ENCODE measurements around the gene AAGAB.

AAGAB gene

DNA sequence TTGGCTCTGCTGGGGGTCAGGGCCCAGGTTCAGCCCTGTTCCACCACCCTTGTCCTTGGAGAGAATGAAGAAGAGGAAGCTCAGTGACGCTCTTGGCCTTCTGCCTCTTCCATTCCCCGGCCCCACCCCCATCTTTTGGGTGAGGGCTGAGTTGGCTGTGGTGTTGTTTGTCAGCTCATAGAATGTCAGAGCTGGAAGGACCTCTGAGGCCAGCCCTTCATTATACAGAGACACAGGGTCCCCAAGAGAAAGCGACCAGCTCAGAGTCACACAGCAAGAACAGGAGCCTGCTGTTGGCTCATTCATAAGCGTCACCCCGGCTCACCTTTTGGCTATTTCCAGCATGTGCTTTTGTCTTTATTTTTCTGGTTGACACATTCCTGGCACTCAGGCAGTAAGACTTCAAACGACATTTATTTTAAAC is 68.2 kb downstream of the AAGAB start:
- DNase-seq = no peak

DNA sequence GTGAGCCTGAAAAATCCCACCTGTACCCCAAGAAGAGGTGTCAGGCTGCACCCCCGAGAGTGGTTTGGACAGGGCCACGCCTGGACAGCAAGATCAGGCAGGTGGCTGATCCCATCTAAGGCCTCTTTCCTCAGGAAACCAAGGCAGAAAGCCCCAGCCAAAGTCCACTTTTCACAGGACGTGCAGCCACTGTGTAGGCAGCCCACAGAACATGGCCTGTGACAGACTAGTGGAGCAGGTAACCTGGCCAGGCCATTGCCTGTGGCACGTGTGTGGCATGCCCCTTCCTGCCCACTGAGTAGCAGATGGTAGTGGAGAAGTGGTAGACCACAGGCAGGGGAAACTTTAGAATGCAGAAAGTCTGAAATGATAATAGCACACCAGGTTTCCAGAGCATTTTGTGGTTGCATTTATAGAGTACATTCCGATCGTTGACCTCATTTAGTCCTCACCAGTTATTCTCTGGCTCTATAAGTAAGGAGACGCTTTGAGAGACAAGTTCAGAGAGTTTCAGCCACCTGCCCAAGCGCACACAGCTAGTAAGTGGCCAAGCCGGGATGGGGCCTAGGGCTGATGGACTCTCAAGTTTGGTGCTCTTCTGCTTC is 68.7 kb downstream of the AAGAB start:
- no peak for DNase-seq

DNA sequence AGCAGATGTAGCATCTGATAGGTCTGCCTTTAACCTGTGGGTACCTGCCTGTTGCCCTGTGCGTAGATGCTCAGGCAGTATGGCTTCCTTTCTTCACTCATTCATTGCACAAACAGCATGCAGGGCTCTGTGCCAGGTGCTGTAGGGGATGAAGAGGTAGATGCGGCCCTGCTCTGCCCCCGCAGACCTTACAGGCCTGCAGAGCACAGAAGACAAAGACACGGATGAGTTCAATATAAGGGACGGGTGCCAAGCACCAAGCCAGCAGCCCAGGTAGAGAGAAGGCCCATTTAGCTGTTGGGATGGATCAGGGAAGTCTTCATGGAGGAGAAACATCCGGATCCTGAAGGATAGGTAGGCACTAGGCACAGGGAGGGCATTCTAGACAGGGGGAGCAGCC is 69.4 kb downstream of the AAGAB start:
- DNase-seq = no peak

GRCh38 chr15:67184208-67184925 is 70.1 kb downstream of the AAGAB start:
- no peak for DNase-seq

GRCh38 chr15:67183443-67184169 is 70.9 kb downstream of the AAGAB start:
- DNase-seq = no peak

GRCh38 chr15:67181221-67181639 is 73.2 kb downstream of the AAGAB start:
- DNase-seq = no peak

DNA sequence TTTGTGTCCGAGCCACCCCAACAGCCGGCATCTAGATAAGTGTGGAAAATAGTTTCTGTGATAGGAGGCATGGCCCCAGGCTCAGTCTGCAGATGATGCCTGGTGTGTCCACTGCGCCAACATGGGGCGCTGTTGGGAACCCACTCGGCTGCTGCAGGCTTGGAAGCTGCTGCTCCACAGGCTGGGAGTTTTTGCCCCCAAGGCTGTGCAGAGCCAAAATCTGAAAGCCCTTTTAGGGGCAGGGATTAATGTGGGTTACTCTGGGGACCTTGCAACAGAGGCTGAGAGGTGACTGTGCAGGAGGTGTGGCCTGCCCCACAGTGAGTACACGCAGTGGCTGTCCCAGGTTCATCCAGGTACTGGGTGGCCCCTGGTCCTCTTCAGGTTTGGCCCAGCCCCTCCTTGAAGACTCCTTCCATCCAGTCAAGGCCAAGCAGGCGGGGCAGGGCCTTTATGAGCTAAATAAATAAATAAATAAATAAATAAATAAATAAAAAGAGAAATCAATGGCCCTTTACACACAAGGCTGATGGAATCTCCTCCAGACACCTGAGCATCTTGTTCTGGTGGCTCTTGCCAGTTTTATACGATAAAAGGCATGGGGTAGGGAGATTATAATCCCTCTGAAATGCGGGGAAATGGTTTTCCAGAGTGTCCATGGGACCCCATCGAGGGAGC is 73.8 kb downstream of the AAGAB start:
- no peak for DNase-seq

DNA sequence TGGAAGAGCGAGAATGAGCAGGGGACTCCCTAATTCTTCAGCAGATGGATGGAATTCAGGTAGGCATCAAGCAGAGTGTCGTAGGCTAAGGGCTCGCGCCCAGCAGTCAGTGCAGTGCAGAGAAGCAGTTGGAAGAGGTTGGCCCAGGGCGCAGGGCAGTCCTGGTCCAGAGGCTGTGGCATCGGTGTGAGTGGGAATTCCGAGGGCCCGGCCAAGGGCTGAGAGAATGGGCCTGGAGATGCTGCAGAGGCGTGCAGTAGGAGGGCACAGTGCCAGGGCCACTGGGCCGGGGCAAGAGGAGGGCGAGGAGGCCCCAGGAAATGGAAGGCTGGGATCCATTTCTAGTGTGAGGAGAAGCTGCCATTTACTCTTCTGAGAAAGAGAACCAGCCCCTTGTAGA is 74.4 kb downstream of the AAGAB start:
- DNase-seq = no peak

DNA sequence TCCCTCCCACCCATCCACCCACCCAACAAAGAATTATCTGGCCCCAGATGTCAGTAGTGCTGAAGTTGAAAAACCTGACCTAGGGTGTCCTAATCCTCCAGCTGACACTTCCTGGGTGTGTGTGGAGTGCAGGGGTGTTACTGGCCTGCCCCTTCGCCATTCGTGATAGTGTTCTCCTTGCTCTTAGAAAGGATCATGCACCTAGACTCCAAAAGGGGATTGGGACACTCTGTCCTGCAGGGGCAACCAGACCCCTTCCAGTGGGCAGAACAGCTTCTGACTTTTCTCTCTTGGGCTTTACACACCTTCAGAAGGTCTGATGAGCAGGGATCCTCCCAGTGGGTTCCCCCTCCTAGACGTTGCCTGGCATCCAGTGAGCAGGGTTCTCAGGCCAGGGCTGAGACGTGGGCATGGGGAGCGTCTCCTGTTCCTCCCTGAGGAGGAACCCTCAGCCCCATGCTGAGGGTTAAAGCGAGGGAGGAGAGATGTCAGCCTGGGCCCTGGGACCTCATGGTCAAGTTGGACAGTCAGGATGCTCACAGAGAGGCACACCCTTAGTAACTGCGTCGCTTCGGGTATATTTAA is 75.0 kb downstream of the AAGAB start:
- no peak for DNase-seq

DNA sequence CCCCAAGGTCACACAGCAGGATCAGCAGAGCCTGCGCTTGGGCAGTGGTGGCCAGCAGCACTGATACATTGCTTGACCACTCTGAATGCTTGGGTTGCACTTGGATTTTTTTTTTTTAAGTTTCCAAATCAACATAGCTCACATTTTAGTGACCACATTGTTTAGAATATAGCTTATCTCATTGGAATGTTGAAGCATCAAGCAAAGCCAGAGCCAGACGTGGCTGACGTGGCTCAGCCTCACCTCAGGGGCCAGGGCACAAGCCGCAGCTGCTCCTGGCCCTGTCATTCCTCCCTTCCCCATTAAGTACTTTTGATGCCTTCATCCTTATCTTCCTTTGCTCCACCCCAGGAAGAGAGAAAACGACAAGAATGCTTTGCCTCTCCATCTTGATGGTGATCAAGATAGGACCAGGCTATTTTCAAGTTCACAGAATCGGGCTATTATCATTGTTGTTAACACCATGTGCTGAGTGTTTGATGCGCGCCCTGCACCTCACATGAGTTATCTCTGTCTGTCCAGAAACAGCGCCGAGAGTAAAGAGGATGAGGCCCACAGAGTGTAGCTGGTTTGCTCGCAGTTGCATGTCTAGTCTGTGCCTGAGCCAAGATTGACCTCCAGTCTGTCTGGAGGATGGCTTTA is 75.8 kb downstream of the AAGAB start:
- no peak for DNase-seq

- no peak for DNase-seq
Measured at GRCh38 chr15:67177752-67178151, 76.7 kb downstream of the AAGAB start.

GRCh38 chr15:67176195-67176971 is 78.1 kb downstream of the AAGAB start:
- DNase-seq = no peak

DNA sequence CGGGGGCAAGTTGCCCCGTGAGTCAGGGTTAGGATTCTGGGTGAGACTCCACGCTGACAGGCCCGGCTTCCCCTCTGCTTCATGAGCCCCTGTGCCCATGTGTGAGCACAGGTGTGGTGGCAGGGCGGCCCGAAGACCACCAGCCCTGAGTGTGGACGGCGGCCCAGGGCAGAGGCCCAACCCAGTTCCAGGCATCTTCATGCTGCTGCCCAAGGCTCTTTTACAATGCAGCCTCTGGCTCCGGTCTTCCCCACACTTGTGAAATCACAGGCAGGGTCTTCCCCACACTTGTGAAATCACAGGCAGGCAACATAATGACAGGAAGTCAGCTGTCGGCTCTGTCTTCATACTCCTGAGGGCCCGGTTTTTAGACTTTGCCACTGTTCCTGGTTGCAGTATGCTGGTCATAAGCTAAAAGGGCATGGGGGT is 78.8 kb downstream of the AAGAB start:
- no peak for DNase-seq

DNA sequence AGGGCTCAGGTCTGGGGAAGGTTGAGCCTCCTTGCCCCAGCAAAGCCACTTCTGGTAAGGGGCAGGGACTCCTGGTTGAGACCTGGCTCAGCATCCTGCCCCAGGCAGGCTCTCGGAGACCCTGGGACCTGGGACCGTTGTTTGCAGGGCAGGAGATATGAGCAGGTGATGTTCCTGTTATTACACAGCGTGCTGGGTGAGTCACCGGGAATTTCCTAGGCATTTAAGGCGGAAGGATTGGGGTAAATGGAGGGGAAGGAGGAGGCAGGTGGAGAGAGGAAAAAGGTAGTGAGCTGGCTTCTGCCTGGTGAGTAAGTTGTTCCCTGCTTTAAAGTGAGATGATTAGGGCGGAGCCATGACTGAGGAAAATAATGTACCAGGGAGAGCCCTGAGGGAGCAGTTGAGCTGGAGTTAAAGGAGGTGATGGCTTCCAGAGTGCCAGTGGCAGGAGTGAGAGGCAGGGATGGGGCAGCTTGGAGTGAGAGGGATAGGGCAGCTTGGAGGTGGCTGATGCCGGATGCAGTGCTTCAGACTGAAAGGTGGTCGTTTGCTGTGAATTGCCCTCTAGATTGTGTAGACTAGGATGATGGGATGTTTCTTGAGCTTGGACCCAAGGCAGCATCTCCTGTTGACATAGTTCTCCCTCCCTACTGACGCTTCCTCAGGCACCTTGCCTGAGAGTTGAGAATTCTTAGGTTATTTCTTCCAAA is 79.4 kb downstream of the AAGAB start:
- DNase-seq = no peak

- no peak for DNase-seq
Measured at GRCh38 chr15:67174446-67174845, 80.0 kb downstream of the AAGAB start.

- no peak for DNase-seq
Measured at GRCh38 chr15:67173786-67174185, 80.7 kb downstream of the AAGAB start.

- DNase-seq = no peak
Measured at GRCh38 chr15:67173005-67173404, 81.5 kb downstream of the AAGAB start.

- DNase-seq = no peak
Measured at GRCh38 chr15:67172172-67172571, 82.3 kb downstream of the AAGAB start.

DNA sequence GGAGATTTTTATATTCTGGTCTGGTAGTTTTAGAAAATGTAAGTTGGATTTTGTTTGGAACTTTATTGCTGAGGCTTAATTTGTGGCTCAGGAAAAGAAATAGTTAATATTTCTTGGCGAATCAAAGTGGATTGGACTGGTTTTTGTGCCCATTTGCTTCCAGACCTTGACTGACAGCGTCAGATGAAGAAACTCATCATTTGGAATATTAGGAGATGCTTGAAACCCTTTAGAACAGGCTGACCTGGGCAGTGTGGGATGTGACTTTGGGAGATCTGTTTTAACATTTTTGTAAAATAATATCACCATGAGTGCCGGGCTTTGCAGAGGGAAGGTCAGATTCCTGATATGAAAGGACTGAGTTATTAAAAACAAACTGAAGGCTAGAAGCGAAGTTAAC is 83.0 kb downstream of the AAGAB start:
- no peak for DNase-seq

DNA sequence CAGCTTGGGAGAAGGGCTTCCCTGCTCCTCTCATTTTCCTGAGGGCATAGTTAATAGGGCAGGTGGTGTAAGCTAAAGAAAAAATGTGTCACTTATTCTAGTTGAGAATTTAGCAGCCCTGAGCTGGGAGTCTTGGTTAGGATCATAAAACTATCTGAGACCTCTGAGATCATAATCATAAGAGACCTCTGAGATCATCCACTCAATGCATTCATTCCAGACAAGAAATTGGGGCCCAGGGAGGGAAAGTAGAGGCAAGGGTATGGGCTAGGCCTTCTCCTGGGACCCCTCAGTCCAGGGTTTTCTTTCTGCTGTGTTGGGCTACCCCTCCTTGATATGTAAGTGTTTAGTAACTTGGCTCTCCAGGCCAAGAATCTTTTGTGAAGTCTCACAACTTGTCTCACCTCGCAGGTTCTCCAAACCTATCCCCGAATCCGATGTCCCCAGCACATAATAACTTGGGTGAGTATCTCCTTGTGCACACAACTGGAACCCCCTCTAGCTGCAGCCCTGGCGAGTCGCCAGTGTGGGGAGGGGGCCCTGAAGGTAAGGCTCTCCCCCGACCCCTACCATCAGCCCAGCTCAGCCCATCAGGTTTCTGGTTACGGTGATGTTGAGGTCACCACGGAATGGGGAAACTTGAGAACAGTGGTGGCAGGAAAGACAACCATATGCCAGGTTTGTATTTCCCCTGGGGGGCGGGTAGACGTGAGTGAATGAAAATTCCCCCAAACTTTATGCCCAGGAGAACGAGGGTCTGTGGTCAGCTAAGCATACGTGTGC is 84.1 kb downstream of the AAGAB start:
- no peak for DNase-seq
